WTC11 (cell line): ENCODE measurements around the gene TIMM10.

Experiments used
- ATF3 ChIP-seq: sonication (generic); formaldehyde crosslinking; conservative IDR thresholded peaks from 2 replicates; pipeline ENCODE4 v1.8.1; 2022; ENCODE audit warnings: mild to moderate bottlenecking, missing genetic modification reagents
- CBFB ChIP-seq: sonication (generic); formaldehyde crosslinking; IDR thresholded peaks from 2 replicates; pipeline ENCODE4 v1.8.1; 2022; ENCODE audit warnings: mild to moderate bottlenecking, low read depth, missing genetic modification reagents
- CDX4 ChIP-seq: fragments of 250-450 bp; sonication (Bioruptor Pico); IDR thresholded peaks from 2 replicates; pipeline ENCODE4 v1.9.0; 2021; ENCODE audit warnings: moderate library complexity, mild to moderate bottlenecking, inconsistent platforms, borderline replicate concordance
- CREM ChIP-seq: sonication (generic); formaldehyde crosslinking; IDR thresholded peaks from 2 replicates; pipeline ENCODE4 v1.8.1; 2022; ENCODE audit warnings: mild to moderate bottlenecking, missing genetic modification reagents, moderate library complexity
- CTCF ChIP-seq: fragments of 200-600 bp; IDR thresholded peaks from 2 replicates; pipeline ENCODE4 v1.8.0; 2022; ENCODE audit warnings: antibody characterized with exemption
- HMGA2 ChIP-seq: fragments of 250-450 bp; sonication (Bioruptor Pico); IDR thresholded peaks from 2 replicates; pipeline ENCODE4 v1.4.0; 2021; ENCODE audit warnings: mild to moderate bottlenecking, moderate library complexity
- NFYB ChIP-seq: sonication (generic); formaldehyde crosslinking; conservative IDR thresholded peaks from 2 replicates; pipeline ENCODE4 v1.8.0; 2022; ENCODE audit warnings: low read depth, missing genetic modification reagents
- SMAD3 ChIP-seq: sonication (generic); formaldehyde crosslinking; IDR thresholded peaks from 2 replicates; pipeline ENCODE4 v1.8.0; 2022; ENCODE audit warnings: missing genetic modification reagents, mild to moderate bottlenecking, borderline replicate concordance
- USF2 ChIP-seq: sonication (generic); formaldehyde crosslinking; IDR thresholded peaks from 2 replicates; pipeline ENCODE4 v1.8.1; 2023; ENCODE audit warnings: mild to moderate bottlenecking, missing genetic modification reagents, moderate library complexity
- ZNF232 ChIP-seq: sonication (generic); formaldehyde crosslinking; IDR thresholded peaks from 2 replicates; pipeline ENCODE4 v1.8.0; 2022; ENCODE audit warnings: mild to moderate bottlenecking, missing genetic modification reagents
- TF ChIP-seq, protein P1 (sequence below): sonication (generic); formaldehyde crosslinking; IDR thresholded peaks from 2 replicates; pipeline ENCODE4 v1.8.0; 2022; ENCODE audit warnings: mild to moderate bottlenecking, missing genetic modification reagents
- TF ChIP-seq, protein P2 (sequence below): sonication (generic); formaldehyde crosslinking; IDR thresholded peaks from 2 replicates; pipeline ENCODE4 v1.8.1; 2022; ENCODE audit warnings: low read depth, missing genetic modification reagents, borderline replicate concordance

- TF ChIP-seq CDX4 (no peak), ATF3 (no peak), SMAD3 (CRISPR knock-in tag) (no peak), CTCF (no peak), HMGA2 (CRISPR knock-in tag) (no peak), ZNF232 (CRISPR knock-in tag) (no peak), NFYB (CRISPR knock-in tag) (no peak), CBFB (CRISPR knock-in tag) (no peak), USF2 (CRISPR knock-in tag) (no peak), CREM (CRISPR knock-in tag) (no peak)
- TF ChIP-seq, protein P1, sequence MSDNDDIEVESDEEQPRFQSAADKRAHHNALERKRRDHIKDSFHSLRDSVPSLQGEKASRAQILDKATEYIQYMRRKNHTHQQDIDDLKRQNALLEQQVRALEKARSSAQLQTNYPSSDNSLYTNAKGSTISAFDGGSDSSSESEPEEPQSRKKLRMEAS (CRISPR knock-in tag), result no peak
- TF ChIP-seq, protein P2, sequence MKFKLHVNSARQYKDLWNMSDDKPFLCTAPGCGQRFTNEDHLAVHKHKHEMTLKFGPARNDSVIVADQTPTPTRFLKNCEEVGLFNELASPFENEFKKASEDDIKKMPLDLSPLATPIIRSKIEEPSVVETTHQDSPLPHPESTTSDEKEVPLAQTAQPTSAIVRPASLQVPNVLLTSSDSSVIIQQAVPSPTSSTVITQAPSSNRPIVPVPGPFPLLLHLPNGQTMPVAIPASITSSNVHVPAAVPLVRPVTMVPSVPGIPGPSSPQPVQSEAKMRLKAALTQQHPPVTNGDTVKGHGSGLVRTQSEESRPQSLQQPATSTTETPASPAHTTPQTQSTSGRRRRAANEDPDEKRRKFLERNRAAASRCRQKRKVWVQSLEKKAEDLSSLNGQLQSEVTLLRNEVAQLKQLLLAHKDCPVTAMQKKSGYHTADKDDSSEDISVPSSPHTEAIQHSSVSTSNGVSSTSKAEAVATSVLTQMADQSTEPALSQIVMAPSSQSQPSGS (CRISPR knock-in tag), result no peak
Observed at GRCh38 chr11:57500515-57500914, 30.0 kb downstream of the TIMM10 start.
